Nephron (organoid): ENCODE results near the gene DUSP2.

ENCODE experiments used
- H3K27ac Mint-ChIP-seq, 3 experiments: 2 replicates each; pipeline ENCODE4 v1.8.0; 2020; ENCODE audit warnings: mixed read lengths in 3 of 3, mild to moderate bottlenecking in 2 of 3, moderate library complexity in 1 of 3
- H3K27me3 Mint-ChIP-seq: 2 replicates; pipeline ENCODE4 v1.8.0; 2021; ENCODE audit warnings: low read depth, mild to moderate bottlenecking, moderate library complexity, mixed read lengths
- H3K36me3 Mint-ChIP-seq: 2 replicates; pipeline ENCODE4 v1.8.0; 2020; ENCODE audit warnings: low read depth, mixed read lengths
- H3K4me1 Mint-ChIP-seq: 2 replicates; pipeline ENCODE4 v1.8.0; 2020; ENCODE audit warnings: mixed read lengths
- H3K4me3 Mint-ChIP-seq, 3 experiments: 2 replicates each; pipeline ENCODE4 v1.8.0; 2020; ENCODE audit warnings: mild to moderate bottlenecking in 3 of 3, mixed read lengths in 3 of 3, moderate library complexity in 2 of 3
- H3K9me3 Mint-ChIP-seq: 2 replicates; pipeline ENCODE4 v1.8.0; 2020; ENCODE audit warnings: mixed read lengths
- CTCF ChIP-seq, 3 experiments: fragments of 200-600 bp; sonication (generic); IDR thresholded peaks; one replicate each; pipeline ENCODE4 v1.5.0; 2021; ENCODE audit warnings: antibody characterized with exemption in 3 of 3; ENCODE audit not compliant: unreplicated experiment in 3 of 3

DUSP2 gene

GRCh38 chr2:96113951-96114350 lies 31.3 kb downstream of the DUSP2 start:
- no peak for TF ChIP-seq CTCF (IDR thresholded peaks at IDR 0.05; ENCODE audit: unreplicated experiment in 3 of 3)
- Mint-ChIP-seq H3K27me3 (peaks cover 37% of the 10 kb centered on the region), H3K4me1 (peaks cover 8% of the 10 kb centered on the region), H3K27ac (no peak overlapping the region), H3K4me3 (peak overlapping the region; percentile 28 to 66 (median 35)), H3K36me3 (no peaks in the 10 kb centered on the region), H3K9me3 (no peaks in the 10 kb centered on the region)

GRCh38 chr2:96113367-96113677 lies 31.9 kb downstream of the DUSP2 start:
- no peaks in the 10 kb centered on the region for H3K36me3 Mint-ChIP-seq
- H3K27me3 Mint-ChIP-seq = peaks cover 31% of the 10 kb centered on the region
- peaks cover 10% of the 10 kb centered on the region for H3K4me1 Mint-ChIP-seq
- no peak overlapping the region for H3K27ac Mint-ChIP-seq
- no peaks in the 10 kb centered on the region for H3K9me3 Mint-ChIP-seq
- H3K4me3 Mint-ChIP-seq = no peak overlapping the region
- no peak for TF ChIP-seq CTCF (IDR thresholded peaks at IDR 0.05; ENCODE audit: unreplicated experiment in 3 of 3)

- Mint-ChIP-seq H3K9me3 (no peaks in the 10 kb centered on the region), H3K36me3 (no peaks in the 10 kb centered on the region), H3K27me3 (peaks cover 27% of the 10 kb centered on the region), H3K4me3 (no peak overlapping the region), H3K4me1 (peaks cover 10% of the 10 kb centered on the region), H3K27ac (no peak overlapping the region)
- no peak for TF ChIP-seq CTCF (IDR thresholded peaks at IDR 0.05; ENCODE audit: unreplicated experiment in 3 of 3)
Observed at GRCh38 chr2:96112501-96113366, 32.5 kb downstream of the DUSP2 start.

- Mint-ChIP-seq H3K4me3 (no peak overlapping the region), H3K27ac (no peak overlapping the region), H3K27me3 (peaks cover 20% of the 10 kb centered on the region), H3K4me1 (peaks cover 10% of the 10 kb centered on the region), H3K36me3 (no peaks in the 10 kb centered on the region), H3K9me3 (no peaks in the 10 kb centered on the region)
- TF ChIP-seq CTCF (IDR thresholded peaks at IDR 0.05; ENCODE audit: unreplicated experiment in 3 of 3) = no peak
Observed at GRCh38 chr2:96111823-96112500, 33.3 kb downstream of the DUSP2 start.

GRCh38 chr2:96111257-96111640 lies 34.0 kb downstream of the DUSP2 start:
- H3K9me3 Mint-ChIP-seq = no peaks in the 10 kb centered on the region
- no peak for TF ChIP-seq CTCF (IDR thresholded peaks at IDR 0.05; ENCODE audit: unreplicated experiment in 3 of 3)
- peaks cover 20% of the 10 kb centered on the region for H3K27me3 Mint-ChIP-seq
- H3K36me3 Mint-ChIP-seq = no peaks in the 10 kb centered on the region
- no peak overlapping the region for H3K27ac Mint-ChIP-seq
- no peak overlapping the region for H3K4me3 Mint-ChIP-seq
- H3K4me1 Mint-ChIP-seq = peaks cover 10% of the 10 kb centered on the region
